ENCODE results near the gene CD302.
"Not testable (repeated sequence)": the region's sequence is repeated elsewhere in the genome, so short reads cannot be mapped to it uniquely, and the experiment has no call there.

CD302 gene

GRCh38 chr2:159797543-159798375 lies at the start of gene CD302:
CD302 (minus strand) TSS chr2:159798208; CDS start chr2:159798198, 10 bp downstream.
- DNase-seq (ENCODE audit: low read depth) = peak; percentile 12

GRCh38 chr2:159846564-159846963 lies 48.6 kb upstream of the CD302 start:
- no peak for DNase-seq (ENCODE audit: low read depth)

- no peak for DNase-seq (ENCODE audit: low read depth)
Observed at GRCh38 chr2:159840616-159841015, 42.6 kb upstream of the CD302 start.

GRCh38 chr2:159832858-159833257 lies 34.9 kb upstream of the CD302 start:
- no peak for DNase-seq (ENCODE audit: low read depth)

GRCh38 chr2:159832026-159832425 lies 34.0 kb upstream of the CD302 start:
- DNase-seq (ENCODE audit: low read depth) = no peak

- no peak for DNase-seq (ENCODE audit: low read depth)
Observed at GRCh38 chr2:159829376-159829775, 31.4 kb upstream of the CD302 start.

- no peak for DNase-seq (ENCODE audit: low read depth)
Observed at GRCh38 chr2:159828738-159829137, 30.7 kb upstream of the CD302 start.

GRCh38 chr2:159822478-159822833 lies 24.4 kb upstream of the CD302 start:
- not testable (repeated sequence) for DNase-seq (ENCODE audit: low read depth)

GRCh38 chr2:159821775-159822477 lies 23.9 kb upstream of the CD302 start:
- DNase-seq (ENCODE audit: low read depth) = not testable (repeated sequence)

- no peak for DNase-seq (ENCODE audit: low read depth)
Observed at GRCh38 chr2:159818940-159819339, 20.9 kb upstream of the CD302 start.

- no peak for DNase-seq (ENCODE audit: low read depth)
Observed at GRCh38 chr2:159817283-159817682, 19.3 kb upstream of the CD302 start.

GRCh38 chr2:159811232-159811631 lies 13.2 kb upstream of the CD302 start:
- no peak for DNase-seq (ENCODE audit: low read depth)

GRCh38 chr2:159808032-159808425 lies 10.0 kb upstream of the CD302 start:
- DNase-seq (ENCODE audit: low read depth) = no peak

- DNase-seq (ENCODE audit: low read depth) = no peak
Observed at GRCh38 chr2:159807183-159808031, 9.4 kb upstream of the CD302 start.

GRCh38 chr2:159804941-159805340 lies 6.9 kb upstream of the CD302 start:
- no peak for DNase-seq (ENCODE audit: low read depth)

GRCh38 chr2:159803235-159803962 lies 5.4 kb upstream of the CD302 start:
- DNase-seq (ENCODE audit: low read depth) = no peak

GRCh38 chr2:159802673-159803072 lies 4.7 kb upstream of the CD302 start:
- DNase-seq (ENCODE audit: low read depth) = no peak

- no peak for DNase-seq (ENCODE audit: low read depth)
Observed at GRCh38 chr2:159799833-159800232, 1.8 kb upstream of the CD302 start.

GRCh38 chr2:159798376-159798725 lies 343 bp upstream of the CD302 start:
- DNase-seq (ENCODE audit: low read depth) = no peak

- DNase-seq (ENCODE audit: low read depth) = no peak
Observed at GRCh38 chr2:159797225-159797542, 824 bp downstream of the CD302 start.

GRCh38 chr2:159795841-159796690 lies 1.9 kb downstream of the CD302 start:
- no peak for DNase-seq (ENCODE audit: low read depth)
